Nephron (organoid): ENCODE data around the gene PRXL2A.

ENCODE experiments used
- H3K27ac Mint-ChIP-seq, 3 experiments: 2 replicates each; pipeline ENCODE4 v1.8.0; 2020; ENCODE audit warnings: mixed read lengths in 3 of 3, mild to moderate bottlenecking in 2 of 3, moderate library complexity in 1 of 3
- H3K27me3 Mint-ChIP-seq: 2 replicates; pipeline ENCODE4 v1.8.0; 2021; ENCODE audit warnings: low read depth, mild to moderate bottlenecking, moderate library complexity, mixed read lengths
- H3K36me3 Mint-ChIP-seq: 2 replicates; pipeline ENCODE4 v1.8.0; 2020; ENCODE audit warnings: low read depth, mixed read lengths
- H3K4me1 Mint-ChIP-seq: 2 replicates; pipeline ENCODE4 v1.8.0; 2020; ENCODE audit warnings: mixed read lengths
- H3K4me3 Mint-ChIP-seq, 3 experiments: 2 replicates each; pipeline ENCODE4 v1.8.0; 2020; ENCODE audit warnings: mild to moderate bottlenecking in 3 of 3, mixed read lengths in 3 of 3, moderate library complexity in 2 of 3
- H3K9me3 Mint-ChIP-seq: 2 replicates; pipeline ENCODE4 v1.8.0; 2020; ENCODE audit warnings: mixed read lengths
- TF ChIP-seq, protein P1 (sequence below), 3 experiments: fragments of 200-600 bp; sonication (generic); IDR thresholded peaks; one replicate each; pipeline ENCODE4 v1.5.0; 2021; ENCODE audit warnings: antibody characterized with exemption in 3 of 3; ENCODE audit not compliant: unreplicated experiment in 3 of 3

PRXL2A gene

DNA sequence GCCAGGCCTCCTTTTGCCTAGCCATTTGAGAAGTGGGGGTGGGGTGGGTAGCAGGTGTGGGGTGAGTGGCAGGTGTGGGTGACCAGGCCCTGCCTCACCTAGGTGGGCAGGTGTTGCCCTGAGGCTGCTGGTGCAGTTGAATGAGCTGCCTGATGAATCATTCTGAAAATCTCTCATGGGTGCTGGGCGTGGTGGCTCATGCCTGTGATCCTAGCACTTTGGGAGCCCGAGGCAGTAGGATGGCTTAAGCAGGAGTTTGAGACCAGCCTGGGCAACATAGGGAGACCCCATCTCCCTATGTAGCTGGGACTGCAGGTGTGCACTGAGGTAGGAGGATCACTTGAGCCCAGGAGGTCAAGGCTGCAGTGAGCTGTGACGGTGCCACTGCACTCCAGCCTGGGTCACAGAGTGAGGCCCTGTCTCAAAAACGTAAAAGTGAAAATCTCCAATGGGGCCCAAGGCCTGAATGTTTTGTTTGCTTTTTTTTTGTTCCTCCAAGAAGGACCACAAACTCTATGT lies 63.4 kb downstream of the PRXL2A start:
- Mint-ChIP-seq H3K4me3 (no peak overlapping the region), H3K36me3 (peaks cover 18% of the 10 kb centered on the region), H3K4me1 (peaks cover 60% of the 10 kb centered on the region), H3K9me3 (no peaks in the 10 kb centered on the region), H3K27ac (peak overlapping the region; percentile 64 to 73 (median 69)), H3K27me3 (no peaks in the 10 kb centered on the region)
- TF ChIP-seq, protein P1, sequence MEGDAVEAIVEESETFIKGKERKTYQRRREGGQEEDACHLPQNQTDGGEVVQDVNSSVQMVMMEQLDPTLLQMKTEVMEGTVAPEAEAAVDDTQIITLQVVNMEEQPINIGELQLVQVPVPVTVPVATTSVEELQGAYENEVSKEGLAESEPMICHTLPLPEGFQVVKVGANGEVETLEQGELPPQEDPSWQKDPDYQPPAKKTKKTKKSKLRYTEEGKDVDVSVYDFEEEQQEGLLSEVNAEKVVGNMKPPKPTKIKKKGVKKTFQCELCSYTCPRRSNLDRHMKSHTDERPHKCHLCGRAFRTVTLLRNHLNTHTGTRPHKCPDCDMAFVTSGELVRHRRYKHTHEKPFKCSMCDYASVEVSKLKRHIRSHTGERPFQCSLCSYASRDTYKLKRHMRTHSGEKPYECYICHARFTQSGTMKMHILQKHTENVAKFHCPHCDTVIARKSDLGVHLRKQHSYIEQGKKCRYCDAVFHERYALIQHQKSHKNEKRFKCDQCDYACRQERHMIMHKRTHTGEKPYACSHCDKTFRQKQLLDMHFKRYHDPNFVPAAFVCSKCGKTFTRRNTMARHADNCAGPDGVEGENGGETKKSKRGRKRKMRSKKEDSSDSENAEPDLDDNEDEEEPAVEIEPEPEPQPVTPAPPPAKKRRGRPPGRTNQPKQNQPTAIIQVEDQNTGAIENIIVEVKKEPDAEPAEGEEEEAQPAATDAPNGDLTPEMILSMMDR (IDR thresholded peaks at IDR 0.05; ENCODE audit: unreplicated experiment in 3 of 3): no peak

DNA sequence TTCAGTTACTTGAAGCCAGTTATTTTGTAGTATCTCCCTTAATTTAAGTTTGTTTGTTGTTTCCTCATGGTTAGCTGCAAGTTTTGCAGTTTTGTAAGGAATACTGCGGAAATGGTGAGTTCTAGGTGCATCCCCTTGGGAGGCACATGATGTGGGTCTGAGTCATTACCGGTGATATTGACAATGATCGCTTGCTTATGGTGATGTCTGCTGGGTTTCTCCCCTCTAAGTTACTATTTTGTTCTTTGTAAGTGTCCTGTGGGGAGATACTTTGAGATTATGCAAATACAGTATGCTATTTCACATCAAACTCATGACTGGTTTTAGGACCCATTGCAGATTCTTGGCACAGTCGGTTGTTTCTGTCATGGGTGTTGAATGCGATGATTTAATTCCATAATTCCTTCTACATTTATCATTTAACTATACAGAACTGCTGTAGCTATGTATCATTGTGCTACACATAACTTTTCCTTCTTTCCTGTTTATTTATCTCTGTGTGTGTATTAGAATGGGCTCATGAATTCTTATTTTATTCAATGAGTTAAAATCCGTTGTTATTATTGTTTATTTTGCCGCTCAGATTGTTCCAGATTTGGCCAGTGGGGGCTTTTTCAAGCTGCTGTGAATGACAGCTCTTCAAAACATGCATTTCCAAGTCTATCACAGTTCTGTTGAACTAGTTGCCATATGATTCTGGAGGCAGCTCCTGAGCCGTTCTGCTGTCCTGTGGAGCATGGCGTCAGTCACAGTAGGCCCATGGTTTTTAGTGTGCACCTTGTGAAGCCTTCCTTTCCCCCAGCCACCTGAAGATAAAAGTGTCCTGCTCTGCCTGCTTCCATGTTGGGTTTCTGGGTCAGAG lies 64.1 kb downstream of the PRXL2A start:
- TF ChIP-seq, protein P1 (IDR thresholded peaks at IDR 0.05; ENCODE audit: unreplicated experiment in 3 of 3): no peak
- Mint-ChIP-seq H3K27ac (peak overlapping the region; percentile 64 to 73 (median 69)), H3K4me1 (peaks cover 53% of the 10 kb centered on the region), H3K9me3 (peaks cover 5% of the 10 kb centered on the region), H3K4me3 (no peak overlapping the region), H3K36me3 (peaks cover 25% of the 10 kb centered on the region), H3K27me3 (no peaks in the 10 kb centered on the region)

DNA sequence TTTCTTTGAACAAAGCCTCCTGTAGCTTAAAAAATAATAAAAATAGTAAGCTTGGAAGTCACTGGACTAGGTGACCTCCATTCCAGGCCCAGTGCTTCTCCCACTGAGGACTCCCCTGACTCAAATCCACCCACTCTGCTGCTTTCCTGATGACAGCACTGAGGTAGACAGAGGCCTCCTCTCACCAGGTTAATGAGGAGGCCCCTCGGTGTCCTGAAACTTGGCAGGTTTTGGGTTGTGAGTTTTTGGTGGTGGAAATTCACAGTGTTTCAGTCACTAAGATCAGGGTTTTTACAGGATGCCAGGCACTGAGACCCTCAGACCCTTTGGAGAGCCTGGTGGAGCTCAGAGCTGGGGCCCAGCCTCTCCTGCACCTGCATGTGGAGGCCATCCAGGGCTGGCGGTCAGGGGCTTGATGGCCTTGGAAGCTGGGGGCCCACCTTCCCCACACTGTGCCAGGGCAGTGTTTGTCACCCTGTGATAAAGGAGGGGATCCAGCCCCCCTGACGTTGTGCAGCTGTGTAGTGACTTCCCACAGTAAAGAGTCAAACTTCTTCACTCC lies 64.8 kb downstream of the PRXL2A start:
- peaks cover 12% of the 10 kb centered on the region for H3K9me3 Mint-ChIP-seq
- peaks cover 51% of the 10 kb centered on the region for H3K4me1 Mint-ChIP-seq
- peaks cover 32% of the 10 kb centered on the region for H3K36me3 Mint-ChIP-seq
- H3K4me3 Mint-ChIP-seq: no peak overlapping the region
- peak overlapping the region; percentile 64 to 73 (median 69) for H3K27ac Mint-ChIP-seq
- TF ChIP-seq, protein P1 (IDR thresholded peaks at IDR 0.05; ENCODE audit: unreplicated experiment in 3 of 3): no peak
- H3K27me3 Mint-ChIP-seq: no peaks in the 10 kb centered on the region

GRCh38 chr10:80473692-80474596 lies 65.6 kb downstream of the PRXL2A start:
- peak overlapping the region; percentile 23 to 77 (median 51) for H3K27ac Mint-ChIP-seq
- H3K9me3 Mint-ChIP-seq: peaks cover 17% of the 10 kb centered on the region
- peaks cover 37% of the 10 kb centered on the region for H3K36me3 Mint-ChIP-seq
- H3K27me3 Mint-ChIP-seq: no peaks in the 10 kb centered on the region
- H3K4me3 Mint-ChIP-seq: peak overlapping the region in 1 of 3 experiments; percentile 39
- peaks cover 44% of the 10 kb centered on the region for H3K4me1 Mint-ChIP-seq
- TF ChIP-seq, protein P1 (IDR thresholded peaks at IDR 0.05; ENCODE audit: unreplicated experiment in 3 of 3): no peak

DNA sequence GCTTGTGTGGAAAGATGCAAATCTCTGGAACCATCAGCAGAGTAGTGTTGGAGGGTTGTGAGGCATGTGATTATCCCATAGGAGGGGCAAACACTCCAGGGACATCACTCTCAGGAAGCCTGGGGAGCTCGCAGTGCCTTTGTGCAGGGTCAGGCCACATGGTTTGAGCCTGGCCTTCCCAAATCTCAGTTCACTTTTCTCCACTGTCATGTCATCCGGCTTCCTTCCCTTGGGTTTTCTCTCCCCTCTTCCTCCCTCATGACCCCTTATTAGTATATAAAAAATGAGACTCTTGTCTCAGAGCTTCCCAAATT lies 66.2 kb downstream of the PRXL2A start:
- peaks cover 17% of the 10 kb centered on the region for H3K9me3 Mint-ChIP-seq
- peaks cover 38% of the 10 kb centered on the region for H3K4me1 Mint-ChIP-seq
- H3K27me3 Mint-ChIP-seq: no peaks in the 10 kb centered on the region
- H3K4me3 Mint-ChIP-seq: no peak overlapping the region
- H3K36me3 Mint-ChIP-seq: peaks cover 37% of the 10 kb centered on the region
- TF ChIP-seq, protein P1 (IDR thresholded peaks at IDR 0.05; ENCODE audit: unreplicated experiment in 3 of 3): no peak
- peak overlapping the region; percentile 22 to 77 (median 70) for H3K27ac Mint-ChIP-seq
